GM23248 (cell line): ENCODE results near the gene IGF2BP1.

Experiments
- EZH2 ChIP-seq: fragments of 200-600 bp; sonication (generic); IDR thresholded peaks from 2 replicates; pipeline ENCODE4 v1.6.1; 2018; ENCODE audit warnings: antibody characterized with exemption, mild to moderate bottlenecking; ENCODE audit not compliant: insufficient read depth, poor library complexity, severe bottlenecking
- EZH2phosphoT487 ChIP-seq: fragments of 200-600 bp; sonication (generic); IDR thresholded peaks from 2 replicates; pipeline ENCODE4 v1.6.1; 2018; ENCODE audit warnings: antibody characterized with exemption, moderate library complexity, mild to moderate bottlenecking, low read depth; ENCODE audit not compliant: insufficient read depth

DNA sequence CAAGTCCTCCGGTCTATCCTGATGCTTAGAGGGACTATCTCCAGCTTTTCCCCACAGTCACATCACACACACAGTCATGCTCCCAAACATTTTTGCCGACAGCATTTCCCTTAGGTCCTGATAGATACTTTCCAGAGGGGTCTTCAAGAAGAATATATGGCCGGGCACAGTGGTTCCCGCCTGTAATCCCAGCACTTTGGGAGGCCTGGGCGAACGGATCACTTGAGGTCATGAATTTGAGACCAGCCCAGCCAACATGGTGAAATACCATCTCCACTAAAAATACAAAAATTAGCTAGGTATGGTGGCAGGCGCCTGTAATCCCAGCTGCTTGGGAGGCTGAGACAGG is 24.5 kb upstream of the IGF2BP1 start:
- TF ChIP-seq EZH2 (no peak), EZH2phosphoT487 (no peak)
